ENCODE data around the gene NSMF. TPM values are rescaled to one million over a fixed set of nuclear protein-coding genes. Genes with fewer than 3 reads are reported as not detected.
A peak's percentile ranks its signal among the peaks of the same experiment; 100 is the strongest.

Gene NSMF
- total RNA-seq, 1 donor from 2014 or later, result 24.7 TPM

DNA sequence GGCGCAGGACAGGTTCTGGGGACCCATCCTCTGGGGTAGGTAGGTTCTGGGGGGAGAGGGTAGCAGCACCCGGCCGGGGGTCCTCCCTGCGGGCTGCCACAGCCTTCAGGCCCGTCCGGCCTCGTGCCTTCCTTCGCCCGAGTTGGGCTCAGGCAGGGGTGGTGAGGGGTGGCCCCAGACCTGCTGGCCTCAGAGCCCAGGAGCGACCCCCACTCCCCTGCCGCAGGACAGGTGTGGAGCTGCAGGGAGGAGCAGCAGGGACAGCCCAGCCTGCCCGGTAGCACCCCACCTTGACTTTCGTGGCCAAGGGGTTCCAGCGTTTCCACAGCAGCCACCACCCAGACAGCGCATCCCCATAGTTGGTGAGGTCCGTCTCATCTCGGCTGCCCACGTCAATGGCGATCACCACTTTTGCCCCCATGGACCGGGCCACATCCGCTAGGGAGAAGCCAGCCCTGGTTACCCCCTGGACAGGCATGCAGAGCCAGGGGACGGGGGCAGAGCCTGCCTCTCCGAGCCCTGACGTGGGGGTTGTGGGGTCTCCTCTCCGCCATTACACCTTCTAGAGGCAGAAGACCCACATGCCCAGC lies 3.4 kb upstream of the NSMF start:
- no peak for ATAC-seq (ENCODE audit: low read depth)
- Mint-ChIP-seq H3K4me3 (peak overlapping the region; percentile 76), H3K27ac (no peak overlapping the region), H3K4me1 (peaks cover 11% of the 10 kb centered on the region), H3K27me3 (no peaks in the 10 kb centered on the region), H3K36me3 (ENCODE audit: low read depth) (no peaks in the 10 kb centered on the region), H3K9me3 (no peaks in the 10 kb centered on the region)
- TF ChIP-seq, protein P1, sequence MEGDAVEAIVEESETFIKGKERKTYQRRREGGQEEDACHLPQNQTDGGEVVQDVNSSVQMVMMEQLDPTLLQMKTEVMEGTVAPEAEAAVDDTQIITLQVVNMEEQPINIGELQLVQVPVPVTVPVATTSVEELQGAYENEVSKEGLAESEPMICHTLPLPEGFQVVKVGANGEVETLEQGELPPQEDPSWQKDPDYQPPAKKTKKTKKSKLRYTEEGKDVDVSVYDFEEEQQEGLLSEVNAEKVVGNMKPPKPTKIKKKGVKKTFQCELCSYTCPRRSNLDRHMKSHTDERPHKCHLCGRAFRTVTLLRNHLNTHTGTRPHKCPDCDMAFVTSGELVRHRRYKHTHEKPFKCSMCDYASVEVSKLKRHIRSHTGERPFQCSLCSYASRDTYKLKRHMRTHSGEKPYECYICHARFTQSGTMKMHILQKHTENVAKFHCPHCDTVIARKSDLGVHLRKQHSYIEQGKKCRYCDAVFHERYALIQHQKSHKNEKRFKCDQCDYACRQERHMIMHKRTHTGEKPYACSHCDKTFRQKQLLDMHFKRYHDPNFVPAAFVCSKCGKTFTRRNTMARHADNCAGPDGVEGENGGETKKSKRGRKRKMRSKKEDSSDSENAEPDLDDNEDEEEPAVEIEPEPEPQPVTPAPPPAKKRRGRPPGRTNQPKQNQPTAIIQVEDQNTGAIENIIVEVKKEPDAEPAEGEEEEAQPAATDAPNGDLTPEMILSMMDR (IDR thresholded peaks at IDR 0.05), result no peak
- DNase-seq, result no peak
- POLR2A ChIA-PET, result interaction anchor here (1.0 to 1.4 kb wide), 3 partner anchors 39 to 185 kb away, joined by 3 to 11 read pairs (median 3); partner anchors contain the start of genes EXD3, NOXA1 and TOR4A
- CTCF ChIA-PET, result no interaction called here
- intact Hi-C loops (cut with micrococcal nuclease), result no loop called here

DNA sequence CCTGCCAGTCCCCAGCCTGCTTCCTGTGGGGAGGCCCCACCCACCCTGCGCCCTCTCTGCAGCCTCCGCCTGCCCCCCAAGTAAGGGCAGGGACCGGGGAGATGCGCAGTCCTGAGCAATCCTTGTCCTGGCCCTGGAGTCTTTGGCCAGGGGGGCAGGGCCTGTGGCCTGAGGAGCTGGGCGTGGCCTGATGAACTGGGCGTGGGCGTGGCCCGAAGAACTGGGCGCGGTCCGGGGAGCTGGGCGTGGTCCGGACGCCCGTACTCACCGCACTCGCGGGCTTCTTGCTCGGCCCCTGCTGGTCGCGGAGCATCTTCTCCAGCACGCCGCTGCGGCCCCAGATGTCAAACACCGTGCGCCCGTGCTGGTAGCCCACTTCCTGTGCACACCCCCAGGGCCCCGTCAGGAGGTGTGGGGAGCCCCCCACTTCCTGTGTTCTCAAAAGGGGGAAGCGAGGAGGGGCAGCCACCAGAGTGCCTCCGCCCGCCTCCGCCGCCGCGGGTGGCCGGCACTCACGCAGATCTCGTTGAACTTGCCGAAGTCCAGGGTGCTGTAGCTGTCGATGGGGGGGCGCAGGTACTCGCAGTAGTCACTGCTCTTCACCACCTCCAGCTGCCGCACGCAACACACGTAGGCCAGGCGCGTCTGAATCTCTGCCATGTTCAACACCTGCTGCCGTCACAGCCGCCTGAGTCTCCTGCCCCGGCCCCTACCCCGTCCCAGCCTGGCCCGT lies 2.7 kb upstream of the NSMF start:
- DNase-seq (peak; percentile 75), ATAC-seq (ENCODE audit: low read depth) (peak; percentile 72)
- Mint-ChIP-seq H3K27ac (peak overlapping the region; percentile 75), H3K27me3 (no peaks in the 10 kb centered on the region), H3K9me3 (no peaks in the 10 kb centered on the region), H3K36me3 (ENCODE audit: low read depth) (peaks cover under 1% of the 10 kb centered on the region), H3K4me3 (peak overlapping the region; percentile 76), H3K4me1 (peaks cover 11% of the 10 kb centered on the region)
- TF ChIP-seq, protein P1 (IDR thresholded peaks at IDR 0.05), result no peak
- intact Hi-C loops (cut with micrococcal nuclease), result no loop called here
- CTCF ChIA-PET, result no interaction called here
- POLR2A ChIA-PET, result interaction anchor here (0.6 to 1.4 kb wide), 6 partner anchors 39 to 735 kb away, joined by 3 to 11 read pairs (median 3); partner anchors contain the start of genes EXD3, NOXA1 and TOR4A

DNA sequence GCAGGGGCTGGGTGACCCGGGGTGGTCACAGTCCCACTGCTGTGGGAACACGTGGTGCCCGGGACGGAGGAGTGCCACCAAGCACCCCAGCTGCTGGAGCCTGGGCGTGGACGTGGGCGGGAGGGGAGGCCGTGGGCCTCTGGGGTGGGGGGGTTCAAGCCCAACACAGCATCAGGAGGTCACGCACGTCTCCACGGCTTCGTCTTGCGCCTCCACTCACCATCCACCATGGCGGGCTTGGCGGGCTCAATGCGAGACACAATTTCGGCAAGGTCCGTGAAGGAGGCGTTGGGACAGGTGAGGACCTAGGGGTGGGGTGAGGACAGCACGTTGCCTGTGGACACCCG lies 2.2 kb upstream of the NSMF start:
- H3K27me3 Mint-ChIP-seq, result no peaks in the 10 kb centered on the region
- intact Hi-C loops (cut with micrococcal nuclease), result no loop called here
- no peak for DNase-seq
- TF ChIP-seq, protein P1 (IDR thresholded peaks at IDR 0.05), result no peak
- H3K4me1 Mint-ChIP-seq, result peaks cover 13% of the 10 kb centered on the region
- no peak overlapping the region for H3K27ac Mint-ChIP-seq
- ATAC-seq (ENCODE audit: low read depth), result no peak
- POLR2A ChIA-PET, result interaction anchor here (0.6 to 1.4 kb wide), 6 partner anchors 38 to 734 kb away, joined by 3 to 11 read pairs (median 3); partner anchors contain the start of genes EXD3, NOXA1 and TOR4A
- CTCF ChIA-PET, result no interaction called here
- H3K36me3 Mint-ChIP-seq (ENCODE audit: low read depth), result peaks cover 4% of the 10 kb centered on the region
- no peaks in the 10 kb centered on the region for H3K9me3 Mint-ChIP-seq
- no peak overlapping the region for H3K4me3 Mint-ChIP-seq

DNA sequence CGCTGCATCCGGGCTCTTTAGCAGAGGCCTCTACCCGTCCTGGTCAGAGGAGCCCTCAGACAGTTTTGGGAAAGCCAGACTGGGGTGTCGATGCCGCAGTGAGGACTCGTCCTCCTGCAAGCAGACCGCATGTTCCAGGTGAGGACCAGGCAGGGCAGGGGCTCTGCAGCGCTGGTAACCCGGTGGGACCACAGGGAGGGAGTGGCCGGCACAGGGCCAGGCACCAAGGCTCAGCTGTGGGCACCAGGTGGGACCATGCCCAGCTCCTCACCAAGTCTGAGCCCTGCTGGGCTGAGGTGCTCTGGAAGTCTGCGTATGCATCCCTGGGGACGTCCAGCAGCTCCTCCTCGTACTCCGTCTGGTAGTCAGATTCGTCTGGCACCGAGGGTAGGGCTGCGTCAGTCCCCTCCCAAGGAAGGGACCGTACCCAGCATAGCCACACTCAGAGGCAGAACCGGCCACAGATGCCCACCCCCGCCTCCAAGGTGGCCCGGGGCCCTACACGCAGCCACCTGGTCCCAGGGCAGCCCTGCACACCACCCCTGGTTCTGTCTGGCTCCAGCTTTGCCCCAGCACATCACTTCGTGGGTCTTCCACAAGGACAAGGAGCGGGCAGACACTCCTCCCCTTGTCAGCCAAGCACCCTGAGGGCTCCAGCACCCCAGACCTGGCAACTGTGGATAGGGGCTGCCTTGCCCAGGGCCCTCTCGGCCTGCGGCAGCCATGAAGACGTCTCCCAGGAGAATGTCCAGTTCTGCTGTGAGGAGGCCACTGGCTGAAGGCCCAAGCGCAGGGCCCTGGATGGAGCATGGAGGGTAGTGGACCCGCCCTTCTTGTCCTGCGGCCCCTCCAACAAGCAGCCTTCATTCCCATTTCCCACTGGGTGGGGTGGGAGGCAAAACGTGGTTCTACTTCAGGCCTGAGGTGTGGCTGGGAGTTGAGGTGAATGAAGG lies 1.5 kb upstream of the NSMF start:
- intact Hi-C loops (cut with micrococcal nuclease), result no loop called here
- H3K27ac Mint-ChIP-seq, result no peak overlapping the region
- TF ChIP-seq, protein P1 (IDR thresholded peaks at IDR 0.05), result no peak
- ChIA-PET POLR2A (no interaction called here), CTCF (no interaction called here)
- H3K4me1 Mint-ChIP-seq, result peaks cover 16% of the 10 kb centered on the region
- no peaks in the 10 kb centered on the region for H3K9me3 Mint-ChIP-seq
- H3K36me3 Mint-ChIP-seq (ENCODE audit: low read depth), result peaks cover 7% of the 10 kb centered on the region
- H3K4me3 Mint-ChIP-seq, result no peak overlapping the region
- ATAC-seq (ENCODE audit: low read depth), result no peak
- no peak for DNase-seq
- H3K27me3 Mint-ChIP-seq, result no peaks in the 10 kb centered on the region
